HG03354 (cell line): ENCODE measurements around the gene EEF2.

Experiments used
- ATAC-seq: cut with Tn5 transposase; IDR thresholded peaks from one replicate; pipeline ENCODE4 v1.9.1; 2021; ENCODE audit warnings: mild to moderate bottlenecking; ENCODE audit not compliant: unreplicated experiment, poor library complexity, severe bottlenecking

The EEF2 gene

GRCh38 chr19:3986260-3987041 lies 1.2 kb upstream of the EEF2 start:
- ATAC-seq: no peak

DNA sequence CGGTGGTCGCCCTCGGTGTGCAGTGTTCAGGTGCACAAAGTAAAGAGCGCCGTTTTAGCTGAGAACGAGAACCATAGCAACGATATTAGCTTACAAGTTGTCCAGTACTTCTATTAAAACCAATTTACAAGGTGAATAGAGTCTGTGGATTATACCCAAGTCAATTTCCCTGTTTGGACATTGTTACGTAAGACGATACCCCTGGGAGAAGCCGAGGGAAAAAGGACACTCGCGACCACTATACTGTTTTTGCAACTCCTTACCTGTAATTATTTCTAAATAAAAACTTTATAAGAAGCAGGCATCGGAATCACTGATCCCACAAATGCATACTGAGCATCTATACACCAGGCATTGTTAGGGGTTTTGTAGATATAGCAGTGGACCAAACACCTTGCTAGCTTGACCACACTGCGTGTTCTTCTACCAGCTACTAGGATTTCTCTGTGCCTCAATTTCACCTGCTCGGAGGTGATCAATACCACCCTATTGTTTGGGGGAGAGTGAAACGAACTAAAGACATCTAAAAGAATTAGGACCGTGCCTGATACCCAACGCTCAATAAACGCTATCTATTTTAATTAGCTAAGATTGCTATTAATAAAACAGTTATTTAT lies 488 bp upstream of the EEF2 start:
- ATAC-seq: no peak

DNA sequence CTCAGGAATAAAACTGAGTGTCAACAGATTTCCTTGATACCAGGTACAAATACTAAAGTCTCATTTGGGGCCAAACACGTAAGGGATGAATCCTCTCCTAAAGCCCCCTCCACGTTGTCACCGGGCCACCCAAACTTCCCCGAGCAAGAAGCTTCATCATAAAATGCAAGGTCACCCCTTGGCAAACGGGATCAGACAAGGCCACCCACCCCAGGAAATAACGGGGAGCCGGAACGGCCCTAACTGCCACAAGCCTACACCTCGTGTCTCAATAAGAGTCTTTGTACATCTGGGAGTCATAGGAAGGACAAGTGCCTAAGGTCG lies 717 bp downstream of the EEF2 start:
- no peak for ATAC-seq

- ATAC-seq: no peak
Measured at GRCh38 chr19:3983936-3984583, 1.2 kb downstream of the EEF2 start.

DNA sequence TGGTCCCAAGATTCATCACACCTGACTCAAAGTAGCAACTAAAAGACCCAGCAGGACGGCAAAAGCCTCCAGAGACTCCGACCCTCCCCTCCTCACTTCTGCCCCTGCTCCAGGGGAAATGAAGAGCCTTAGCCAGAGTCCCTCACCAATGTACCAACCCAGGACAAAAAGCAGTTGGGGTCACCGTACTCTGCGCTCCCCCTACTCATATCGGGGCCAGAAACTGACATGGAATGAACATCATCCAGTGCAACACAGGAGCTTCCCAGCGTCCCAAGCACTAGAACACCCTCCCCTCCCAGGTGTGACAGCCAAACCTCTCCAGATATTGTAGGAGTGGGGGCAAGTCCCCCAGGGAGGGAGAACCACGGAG lies 1.7 kb downstream of the EEF2 start:
- ATAC-seq: no peak

- ATAC-seq: no peak
Measured at GRCh38 chr19:3982701-3983541, 2.3 kb downstream of the EEF2 start.

GRCh38 chr19:3981736-3982681 lies 3.3 kb downstream of the EEF2 start:
- no peak for ATAC-seq

GRCh38 chr19:3981373-3981735 lies 3.9 kb downstream of the EEF2 start:
- no peak for ATAC-seq

DNA sequence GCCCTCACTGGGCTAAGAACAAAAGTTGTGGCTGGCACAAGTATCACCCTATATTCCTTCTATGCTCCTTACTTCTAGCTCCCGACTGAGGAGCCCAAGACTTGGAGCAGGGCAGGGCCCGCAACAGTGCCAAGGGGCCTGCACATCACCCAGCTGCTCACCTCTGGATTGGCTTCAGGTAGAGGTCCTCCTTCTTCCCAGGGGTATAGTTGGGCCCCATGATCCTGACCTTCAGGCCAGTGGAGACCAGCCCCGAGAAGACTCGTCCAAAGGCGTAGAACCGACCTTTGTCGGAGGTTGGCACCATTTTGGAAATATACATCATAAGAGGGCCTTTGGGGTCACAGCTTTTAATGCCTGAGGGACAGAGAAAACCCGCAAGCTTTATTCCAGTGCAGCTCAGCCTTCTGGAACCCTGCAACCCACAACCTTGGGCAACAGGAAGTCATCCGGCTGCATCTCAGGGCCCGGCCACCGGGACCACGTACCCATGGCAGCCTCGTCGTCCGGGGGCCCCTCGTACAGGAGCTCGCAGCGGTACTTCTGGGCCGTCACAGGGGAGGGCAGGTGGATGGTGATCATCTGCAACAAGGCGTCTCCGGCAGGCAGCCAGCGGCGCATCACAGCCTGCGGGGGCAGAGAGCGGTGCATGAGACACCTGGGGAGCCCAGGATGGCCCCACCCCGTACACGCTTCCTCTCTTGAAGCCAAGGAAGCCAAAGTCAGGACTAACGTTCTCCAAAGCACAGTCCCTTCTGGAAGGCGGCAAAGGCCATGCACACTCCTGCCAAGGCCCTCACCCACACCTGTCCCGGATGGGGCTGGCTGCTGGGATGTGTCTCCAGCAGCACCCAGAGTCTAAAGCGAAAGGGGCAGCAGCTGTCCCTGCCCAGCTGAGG lies 4.7 kb downstream of the EEF2 start:
- ATAC-seq: no peak

DNA sequence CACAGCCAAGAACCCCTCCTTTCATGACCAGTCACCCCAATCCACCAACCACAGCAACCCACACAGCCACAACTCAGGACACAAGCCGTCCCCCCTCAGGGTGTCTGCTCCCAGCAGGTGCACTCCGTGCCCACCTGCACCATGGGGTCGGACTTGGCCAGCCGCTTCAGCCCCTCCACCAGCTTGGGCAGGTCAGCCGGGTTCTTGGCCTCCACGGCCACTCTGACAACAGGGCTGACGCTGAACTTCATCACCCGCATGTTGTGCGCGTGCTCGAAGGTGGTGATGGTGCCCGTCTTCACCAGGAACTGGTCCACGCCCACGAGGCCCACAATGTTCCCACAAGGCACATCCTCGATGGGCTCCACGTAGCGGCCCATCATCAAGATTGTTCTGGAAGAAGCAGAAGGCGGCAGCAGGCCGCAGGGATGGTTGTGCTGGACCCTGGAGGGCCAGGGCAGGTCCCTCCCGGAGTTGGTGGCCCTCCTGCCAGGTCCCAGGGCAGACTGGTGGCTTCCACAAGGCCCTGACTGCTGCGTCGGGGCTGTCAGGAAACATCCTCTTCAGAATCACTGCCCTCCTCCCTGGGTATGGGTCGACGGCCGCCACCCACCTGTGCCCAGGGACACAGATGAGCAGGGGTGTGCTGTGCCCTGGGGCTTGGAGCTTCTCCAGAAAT lies 5.5 kb downstream of the EEF2 start:
- ATAC-seq: no peak

- no peak for ATAC-seq
Measured at GRCh38 chr19:3979289-3979673, 6.0 kb downstream of the EEF2 start.

DNA sequence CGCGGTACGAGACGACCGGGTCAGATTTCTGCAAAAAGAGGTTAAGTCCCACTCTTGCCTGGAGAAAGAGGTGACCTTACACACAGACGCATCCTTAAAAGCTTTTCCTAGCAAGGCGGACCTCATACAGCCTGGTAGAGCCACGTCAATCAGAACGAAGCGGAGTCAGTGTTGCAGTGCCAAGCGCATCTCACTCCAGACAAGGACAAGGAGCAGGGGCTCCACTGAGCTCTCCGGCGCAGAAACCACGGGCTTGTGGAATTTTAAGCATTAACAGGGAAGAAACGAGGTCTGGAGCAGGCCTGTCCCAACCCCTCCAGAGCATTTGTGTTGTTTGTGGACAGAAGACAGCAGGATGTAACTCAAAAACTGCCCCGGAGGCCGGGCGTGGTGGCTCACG lies 7.1 kb downstream of the EEF2 start:
- ATAC-seq: no peak

- ATAC-seq: no peak
Measured at GRCh38 chr19:3977242-3978143, 7.8 kb downstream of the EEF2 start.

DNA sequence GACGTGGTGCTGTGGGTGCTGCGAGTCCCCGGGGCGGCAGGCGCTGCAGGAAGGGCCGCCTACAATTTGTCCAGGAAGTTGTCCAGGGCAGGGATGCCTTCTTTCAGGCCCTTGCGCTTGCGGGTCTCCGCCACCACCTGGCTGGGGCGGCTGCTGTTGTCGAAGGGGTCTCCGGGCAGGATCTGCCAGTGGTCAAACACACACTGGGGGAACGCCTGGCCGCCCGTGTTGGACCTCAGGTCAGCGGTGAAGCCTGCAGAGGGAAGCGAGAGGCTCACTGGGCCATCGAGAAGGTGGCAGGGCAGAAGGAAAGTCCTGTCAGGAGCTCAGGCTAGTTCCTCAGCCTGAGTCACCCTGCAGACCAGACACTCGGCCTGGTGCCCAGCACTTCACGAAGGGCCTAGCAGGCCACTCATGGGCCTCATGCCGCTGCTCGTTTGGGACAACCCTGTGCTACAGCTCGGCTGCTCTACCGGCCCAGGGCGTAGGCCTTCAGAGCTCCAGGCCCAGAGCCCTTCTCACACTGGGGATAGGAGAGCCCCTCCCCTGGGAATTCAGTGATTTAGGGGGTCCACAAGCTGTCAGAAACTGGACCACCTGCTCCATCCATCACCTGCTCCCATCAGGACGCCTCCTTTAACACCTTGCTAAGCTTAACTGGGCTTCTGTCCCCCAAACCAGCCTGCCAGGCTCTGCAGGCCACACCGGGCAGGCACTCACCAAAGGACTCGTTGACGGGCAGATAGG lies 8.6 kb downstream of the EEF2 start:
- ATAC-seq: no peak

DNA sequence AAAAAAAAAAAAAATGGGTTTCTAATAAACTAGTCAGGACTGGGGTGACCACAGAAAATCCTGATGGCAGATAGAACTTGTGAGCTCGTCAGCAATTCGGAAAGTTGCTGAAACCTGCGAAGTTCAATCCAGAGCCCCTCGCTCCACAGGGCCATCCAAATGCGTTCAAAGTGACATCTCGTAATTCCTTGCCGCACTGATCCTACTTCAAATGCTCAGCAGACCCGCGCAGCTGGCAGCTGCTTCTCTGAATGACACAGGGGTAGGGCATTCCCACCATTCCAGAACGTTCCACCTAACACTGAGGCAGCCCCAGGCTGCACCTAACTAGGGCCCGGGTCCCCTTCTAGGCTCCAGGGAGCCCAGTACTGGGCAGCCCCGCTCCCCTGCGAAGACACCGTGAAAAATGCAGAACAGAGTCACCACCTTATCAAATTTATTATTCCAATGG lies 9.6 kb downstream of the EEF2 start:
- no peak for ATAC-seq

DNA sequence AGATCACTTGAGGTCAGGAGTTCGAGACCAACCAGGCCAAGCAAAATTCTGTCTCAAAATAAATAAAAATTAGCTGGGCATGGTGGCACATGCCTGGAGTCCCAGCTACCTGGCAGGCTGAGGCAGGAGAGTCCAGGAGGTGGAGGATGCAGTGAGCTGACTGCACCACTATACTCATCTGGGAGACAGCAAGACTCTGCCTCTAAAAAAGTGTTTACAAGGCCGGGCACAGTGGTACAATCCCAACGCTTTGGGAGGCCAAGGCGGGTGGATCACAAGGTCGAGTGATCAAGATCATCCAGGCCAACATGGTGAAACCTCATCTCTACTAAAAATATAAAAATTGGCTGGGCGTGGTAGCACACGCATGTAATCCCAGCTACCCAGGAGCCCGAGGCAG lies 10.1 kb downstream of the EEF2 start:
- ATAC-seq: no peak
